PFSK-1 (cell line): ENCODE data around the gene ZKSCAN1.

Experiments used
- FOXP2 ChIP-seq: optimal IDR thresholded peaks from 2 replicates; pipeline ENCODE3; 2011; ENCODE audit warnings: borderline replicate concordance, control low read depth, inconsistent platforms; ENCODE audit not compliant: insufficient read depth; ENCODE audit errors: extremely low read length, extremely low read depth
- POLR2AphosphoS5 ChIP-seq: IDR thresholded peaks from 2 replicates; pipeline ENCODE4 v1.6.1; 2012; ENCODE audit warnings: low read depth, mild to moderate bottlenecking, control low read depth, low read length, moderate library complexity
- SIN3A ChIP-seq: IDR thresholded peaks from 2 replicates; pipeline ENCODE4 v1.6.1; 2012; ENCODE audit warnings: mild to moderate bottlenecking, low read length, moderate library complexity, borderline replicate concordance; ENCODE audit not compliant: insufficient read depth
- TAF1 ChIP-seq: IDR thresholded peaks from 2 replicates; pipeline ENCODE4 v1.6.1; 2012; ENCODE audit warnings: low read length, control low read depth, borderline replicate concordance; ENCODE audit not compliant: insufficient read depth
- TF ChIP-seq, protein P1 (sequence below), 2 experiments: IDR thresholded peaks; 2 replicates each; pipeline versions ENCODE4 v1.6.1 to v1.8.0; 2011 to 2012; ENCODE audit warnings: low read depth in 2 of 2, low read length in 2 of 2, control low read depth in 1 of 2, inconsistent platforms in 1 of 2, mild to moderate bottlenecking in 1 of 2, moderate library complexity in 1 of 2; ENCODE audit not compliant: insufficient read depth in 1 of 2

ZKSCAN1 gene

DNA sequence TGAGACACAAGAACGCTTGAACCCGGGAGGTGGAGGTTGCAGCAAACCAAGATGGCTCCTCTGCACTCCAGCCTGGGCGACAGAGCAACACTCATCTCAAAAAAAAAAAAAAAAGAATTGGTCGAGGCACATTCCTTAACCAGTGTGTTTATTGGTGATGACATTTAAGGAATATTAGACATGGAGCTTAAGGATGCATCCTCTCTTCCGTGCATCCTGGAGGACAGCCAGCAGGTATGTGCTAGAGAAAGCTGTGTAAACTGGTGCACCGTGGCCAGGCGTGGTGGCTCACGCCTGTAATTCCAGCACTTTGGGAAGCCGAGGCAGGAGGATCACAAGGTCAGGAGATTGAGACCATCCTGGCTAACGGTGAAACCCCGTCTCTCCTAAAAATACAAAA lies 11.8 kb downstream of the ZKSCAN1 start:
- no peak for TF ChIP-seq SIN3A
- no peak for TF ChIP-seq TAF1
- no peak for TF ChIP-seq POLR2AphosphoS5
- TF ChIP-seq, protein P1, sequence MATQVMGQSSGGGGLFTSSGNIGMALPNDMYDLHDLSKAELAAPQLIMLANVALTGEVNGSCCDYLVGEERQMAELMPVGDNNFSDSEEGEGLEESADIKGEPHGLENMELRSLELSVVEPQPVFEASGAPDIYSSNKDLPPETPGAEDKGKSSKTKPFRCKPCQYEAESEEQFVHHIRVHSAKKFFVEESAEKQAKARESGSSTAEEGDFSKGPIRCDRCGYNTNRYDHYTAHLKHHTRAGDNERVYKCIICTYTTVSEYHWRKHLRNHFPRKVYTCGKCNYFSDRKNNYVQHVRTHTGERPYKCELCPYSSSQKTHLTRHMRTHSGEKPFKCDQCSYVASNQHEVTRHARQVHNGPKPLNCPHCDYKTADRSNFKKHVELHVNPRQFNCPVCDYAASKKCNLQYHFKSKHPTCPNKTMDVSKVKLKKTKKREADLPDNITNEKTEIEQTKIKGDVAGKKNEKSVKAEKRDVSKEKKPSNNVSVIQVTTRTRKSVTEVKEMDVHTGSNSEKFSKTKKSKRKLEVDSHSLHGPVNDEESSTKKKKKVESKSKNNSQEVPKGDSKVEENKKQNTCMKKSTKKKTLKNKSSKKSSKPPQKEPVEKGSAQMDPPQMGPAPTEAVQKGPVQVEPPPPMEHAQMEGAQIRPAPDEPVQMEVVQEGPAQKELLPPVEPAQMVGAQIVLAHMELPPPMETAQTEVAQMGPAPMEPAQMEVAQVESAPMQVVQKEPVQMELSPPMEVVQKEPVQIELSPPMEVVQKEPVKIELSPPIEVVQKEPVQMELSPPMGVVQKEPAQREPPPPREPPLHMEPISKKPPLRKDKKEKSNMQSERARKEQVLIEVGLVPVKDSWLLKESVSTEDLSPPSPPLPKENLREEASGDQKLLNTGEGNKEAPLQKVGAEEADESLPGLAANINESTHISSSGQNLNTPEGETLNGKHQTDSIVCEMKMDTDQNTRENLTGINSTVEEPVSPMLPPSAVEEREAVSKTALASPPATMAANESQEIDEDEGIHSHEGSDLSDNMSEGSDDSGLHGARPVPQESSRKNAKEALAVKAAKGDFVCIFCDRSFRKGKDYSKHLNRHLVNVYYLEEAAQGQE (IDR thresholded peaks at IDR 0.05; ENCODE audit: insufficient read depth in 1 of 2, low read depth in 2 of 2, low read length in 2 of 2), result no peak
- no peak for TF ChIP-seq FOXP2

DNA sequence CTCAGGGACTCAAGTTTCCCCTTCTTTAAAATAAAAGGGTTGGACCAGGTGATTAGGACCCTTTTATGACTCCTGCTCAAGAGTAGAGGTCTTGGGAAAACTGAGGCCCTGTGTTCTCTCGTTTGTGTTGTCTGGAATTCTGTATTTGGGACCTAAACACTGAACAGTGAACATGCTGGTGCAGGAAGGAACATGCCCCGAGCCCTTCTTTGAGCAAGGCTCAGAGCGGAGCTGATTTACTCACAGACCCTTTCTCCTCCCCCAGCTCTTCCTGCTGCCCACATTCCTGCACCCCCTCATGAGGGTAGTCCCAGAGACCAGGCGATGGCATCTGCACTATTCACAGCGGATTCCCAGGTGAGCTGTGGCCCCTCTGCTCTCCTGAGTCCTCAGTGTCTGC lies 14.2 kb downstream of the ZKSCAN1 start:
- TF ChIP-seq SIN3A, result no peak
- TF ChIP-seq POLR2AphosphoS5, result no peak
- TF ChIP-seq, protein P1 (IDR thresholded peaks at IDR 0.05; ENCODE audit: insufficient read depth in 1 of 2, low read depth in 2 of 2, low read length in 2 of 2), result no peak
- no peak for TF ChIP-seq TAF1
- TF ChIP-seq FOXP2, result no peak

DNA sequence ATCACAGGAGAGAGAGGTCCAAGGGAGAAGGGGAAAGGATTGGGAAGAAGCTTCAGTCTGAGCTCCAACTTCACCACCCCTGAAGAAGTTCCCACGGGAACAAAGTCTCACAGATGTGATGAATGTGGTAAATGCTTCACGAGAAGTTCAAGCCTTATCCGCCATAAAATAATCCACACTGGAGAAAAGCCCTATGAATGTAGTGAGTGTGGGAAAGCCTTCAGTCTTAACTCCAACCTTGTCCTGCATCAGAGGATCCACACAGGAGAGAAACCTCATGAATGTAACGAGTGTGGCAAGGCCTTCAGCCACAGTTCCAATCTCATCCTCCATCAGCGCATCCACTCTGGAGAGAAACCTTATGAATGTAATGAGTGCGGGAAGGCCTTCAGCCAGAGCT lies 18.1 kb downstream of the ZKSCAN1 start:
- TF ChIP-seq FOXP2, result no peak
- TF ChIP-seq POLR2AphosphoS5, result no peak
- no peak for TF ChIP-seq TAF1
- TF ChIP-seq SIN3A, result no peak
- TF ChIP-seq, protein P1 (IDR thresholded peaks at IDR 0.05; ENCODE audit: insufficient read depth in 1 of 2, low read depth in 2 of 2, low read length in 2 of 2), result no peak

DNA sequence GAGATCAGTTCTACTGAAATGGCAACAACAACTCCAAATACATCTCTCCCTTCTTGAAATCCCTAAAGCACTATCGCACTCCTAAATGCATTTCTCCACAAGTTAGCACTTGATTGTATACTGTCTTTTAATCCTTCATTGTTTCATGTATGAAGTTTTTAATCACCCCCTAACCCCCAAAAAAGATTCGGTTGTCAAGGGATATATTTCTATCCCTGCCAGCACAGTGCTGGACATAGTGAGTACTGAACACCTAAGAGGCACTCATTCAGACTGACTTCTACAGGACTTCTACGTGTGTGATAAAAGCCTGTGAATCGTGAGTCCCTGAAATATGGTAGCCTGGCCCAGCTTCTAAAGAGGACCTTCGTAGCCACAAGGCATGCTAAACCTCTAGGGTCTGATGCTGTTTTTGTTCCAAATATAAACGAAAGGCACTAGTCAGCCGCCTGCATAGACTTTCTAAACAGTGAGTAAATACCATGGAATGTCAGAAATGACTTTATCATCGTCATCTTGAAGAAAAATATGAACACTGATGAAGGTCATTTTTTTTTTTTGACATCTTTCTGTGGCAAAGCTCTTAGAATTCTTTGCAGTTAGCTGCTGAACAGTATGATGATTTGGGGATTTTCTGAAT lies 19.6 kb downstream of the ZKSCAN1 start:
- TF ChIP-seq POLR2AphosphoS5, result no peak
- TF ChIP-seq TAF1, result no peak
- no peak for TF ChIP-seq SIN3A
- TF ChIP-seq FOXP2, result no peak
- TF ChIP-seq, protein P1 (IDR thresholded peaks at IDR 0.05; ENCODE audit: insufficient read depth in 1 of 2, low read depth in 2 of 2, low read length in 2 of 2), result no peak
